HG03460 (cell line): ENCODE data around the gene HDAC4.

Experiments
- ATAC-seq: cut with Tn5 transposase; IDR thresholded peaks from one replicate; pipeline ENCODE4 v1.9.1; 2021; ENCODE audit not compliant: unreplicated experiment

The HDAC4 gene

DNA sequence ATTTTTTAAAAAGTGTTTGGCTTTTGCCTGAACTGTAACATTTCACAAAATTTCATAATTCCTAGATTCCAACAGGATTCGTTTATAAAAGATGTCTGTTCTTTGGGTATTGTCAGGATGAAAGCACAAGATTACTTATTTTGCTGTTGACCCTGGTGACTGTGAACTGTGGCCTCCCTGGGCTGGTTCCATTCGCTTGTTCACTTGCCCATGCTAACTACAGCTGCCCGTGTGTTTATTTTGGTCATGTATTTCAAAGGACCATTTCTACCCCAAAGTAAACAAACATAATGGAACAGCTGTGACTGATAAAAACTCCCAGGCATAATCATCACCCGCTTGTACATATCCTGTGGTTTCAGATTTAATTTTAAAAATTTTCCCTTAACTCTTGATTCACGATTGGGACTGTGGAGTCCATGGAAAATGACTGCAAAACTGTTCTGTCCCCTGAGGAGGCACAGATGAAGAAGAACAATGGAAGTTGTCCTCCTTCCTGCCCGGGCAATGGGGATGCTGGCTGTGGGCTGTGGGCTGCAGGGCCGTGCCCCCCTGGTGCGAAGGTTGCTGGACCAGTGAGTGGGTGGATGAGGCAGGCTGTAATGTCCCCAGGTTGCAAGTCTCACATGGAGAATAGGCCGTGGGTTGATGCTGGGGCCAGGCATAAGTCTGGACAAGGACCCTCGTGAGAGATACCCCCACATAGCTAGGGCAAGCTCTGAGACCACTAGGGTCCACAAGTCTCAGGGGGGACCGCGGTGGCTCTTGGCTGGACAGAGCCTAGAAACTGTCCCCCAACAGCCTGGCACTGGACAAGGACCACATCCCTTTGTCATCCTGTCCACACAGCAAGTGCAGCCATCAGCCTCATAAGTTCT lies 28.9 kb upstream of the HDAC4 start:
- no peak for ATAC-seq

GRCh38 chr2:239425631-239426030 lies 24.8 kb upstream of the HDAC4 start:
- ATAC-seq = no peak

- no peak for ATAC-seq
Observed at GRCh38 chr2:239424337-239425045, 23.7 kb upstream of the HDAC4 start.

DNA sequence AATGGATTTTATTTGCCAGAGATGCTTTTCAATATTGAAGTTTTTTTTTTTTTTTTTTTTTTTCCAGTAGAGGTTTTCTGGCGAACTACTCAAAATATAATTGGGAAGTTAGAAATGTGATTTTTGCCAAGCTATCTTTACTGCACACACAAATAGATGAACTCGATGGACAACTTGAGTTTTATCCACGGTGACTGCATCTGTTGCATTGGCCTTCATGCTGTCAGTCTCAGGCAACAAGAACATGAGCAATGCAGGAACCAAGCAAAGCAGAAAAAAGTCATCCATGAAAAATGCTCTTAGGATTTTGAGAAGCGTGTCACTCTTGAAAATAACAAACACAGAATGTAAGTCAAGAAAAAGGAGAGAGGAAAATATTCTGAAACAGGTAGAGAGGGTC lies 22.7 kb upstream of the HDAC4 start:
- no peak for ATAC-seq

GRCh38 chr2:239421851-239422250 lies 21.0 kb upstream of the HDAC4 start:
- no peak for ATAC-seq

- ATAC-seq = no peak
Observed at GRCh38 chr2:239420082-239420481, 19.3 kb upstream of the HDAC4 start.

DNA sequence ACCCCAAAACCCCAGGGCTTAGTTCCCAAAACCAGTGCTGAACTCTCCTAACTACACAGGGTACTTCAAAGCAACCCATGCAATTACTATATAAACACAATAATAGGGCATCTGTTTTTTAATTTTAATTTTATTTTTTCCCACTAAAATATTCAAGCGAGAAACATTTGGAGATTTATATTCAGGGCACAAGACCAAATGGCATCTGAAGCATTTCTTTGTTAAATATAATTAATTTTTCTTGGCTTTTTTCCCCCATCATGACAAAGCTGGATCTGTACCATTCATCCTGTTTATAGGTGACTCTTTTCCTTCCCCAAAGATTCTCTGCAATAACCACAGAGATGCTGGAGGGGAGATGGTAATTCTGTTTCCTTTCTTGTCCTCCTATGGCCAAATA lies 18.1 kb upstream of the HDAC4 start:
- ATAC-seq = no peak

DNA sequence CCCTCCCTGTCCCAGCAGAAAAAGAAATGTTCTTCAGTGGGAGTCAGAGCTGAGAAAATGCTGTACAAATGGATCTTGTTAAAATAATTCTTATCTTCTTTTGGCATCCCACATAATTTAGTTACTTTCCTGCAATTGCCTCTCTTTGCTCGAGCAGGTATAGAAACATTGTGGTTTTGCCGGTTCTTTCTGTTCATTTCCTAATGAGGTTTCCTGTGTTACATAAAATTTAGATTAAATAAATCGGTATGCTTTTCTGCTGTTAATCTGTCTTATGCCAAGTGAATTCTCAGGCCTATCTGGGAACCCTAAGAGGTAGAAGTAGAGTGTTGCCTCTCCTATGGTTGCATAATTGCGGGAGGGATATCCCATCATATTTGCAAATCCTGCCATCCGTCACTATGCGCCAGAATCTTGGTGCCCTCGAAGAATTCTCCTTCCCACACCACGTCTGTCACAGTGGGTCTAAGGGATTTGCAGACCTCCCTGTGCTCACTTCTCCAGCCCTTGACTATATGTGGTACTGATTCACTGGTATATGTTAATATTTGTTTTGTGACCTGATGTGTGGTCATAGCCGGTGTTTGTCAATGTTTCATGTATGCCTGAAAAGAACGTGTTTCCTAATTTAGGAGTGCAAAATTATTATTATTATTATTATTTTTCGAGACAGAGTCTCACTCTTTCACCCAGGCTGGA lies 12.2 kb upstream of the HDAC4 start:
- no peak for ATAC-seq

DNA sequence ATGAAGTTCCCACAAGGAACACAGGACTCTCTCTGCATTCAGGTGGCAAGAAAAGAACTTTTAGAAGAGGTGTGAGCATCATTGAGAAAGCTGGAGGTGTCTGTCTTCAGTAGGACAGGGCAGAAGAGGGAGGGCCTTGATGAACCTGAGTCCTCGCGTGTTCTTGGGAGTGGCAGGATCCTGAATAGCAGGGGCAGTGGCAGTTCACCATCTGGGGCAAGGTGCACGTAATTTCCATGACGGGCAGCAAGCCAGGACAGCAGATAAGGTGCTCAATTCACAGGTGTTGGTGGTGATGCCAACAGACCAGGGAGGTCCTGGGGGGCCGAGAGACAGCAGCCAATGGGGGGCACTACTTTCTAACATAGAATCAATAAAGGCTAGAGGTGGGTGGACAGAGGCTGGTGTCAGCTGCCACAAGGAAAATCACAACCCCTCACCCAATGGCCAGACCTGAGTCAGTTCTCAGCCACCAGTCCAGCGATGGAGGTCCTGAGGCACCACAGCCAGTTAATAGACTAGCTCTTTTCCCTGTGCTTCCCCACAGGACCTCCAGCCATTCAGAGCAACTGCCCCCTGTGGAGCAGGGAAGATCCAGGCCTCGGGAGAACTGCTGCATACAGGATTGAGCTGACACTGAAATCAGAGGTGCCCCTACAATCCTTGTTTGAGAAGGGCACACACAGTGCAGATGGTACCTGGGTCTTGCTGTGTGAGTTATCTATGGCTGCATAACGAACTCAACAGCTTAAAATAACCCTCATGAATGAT lies 10.9 kb upstream of the HDAC4 start:
- ATAC-seq = no peak

DNA sequence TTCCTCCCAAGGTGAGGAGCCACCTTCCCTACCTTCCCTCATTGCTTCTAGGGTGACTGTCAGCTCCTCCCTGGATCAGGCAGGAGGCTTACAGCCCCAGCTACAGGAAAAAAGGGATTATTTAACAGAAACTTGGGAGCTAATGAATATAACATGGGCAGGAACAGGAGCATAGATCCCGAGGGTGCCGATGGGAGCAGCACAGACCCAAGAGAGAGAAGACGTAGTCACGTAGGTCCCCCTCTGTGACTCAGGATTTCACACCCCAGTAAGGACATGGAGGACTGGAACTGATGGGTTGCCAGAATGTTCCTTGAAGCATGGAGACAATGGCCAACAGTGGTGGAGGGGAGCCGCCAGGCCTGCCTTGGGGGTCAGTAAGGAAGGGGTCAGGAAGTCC lies 10.3 kb upstream of the HDAC4 start:
- ATAC-seq = no peak

- no peak for ATAC-seq
Observed at GRCh38 chr2:239409976-239410375, 9.2 kb upstream of the HDAC4 start.

DNA sequence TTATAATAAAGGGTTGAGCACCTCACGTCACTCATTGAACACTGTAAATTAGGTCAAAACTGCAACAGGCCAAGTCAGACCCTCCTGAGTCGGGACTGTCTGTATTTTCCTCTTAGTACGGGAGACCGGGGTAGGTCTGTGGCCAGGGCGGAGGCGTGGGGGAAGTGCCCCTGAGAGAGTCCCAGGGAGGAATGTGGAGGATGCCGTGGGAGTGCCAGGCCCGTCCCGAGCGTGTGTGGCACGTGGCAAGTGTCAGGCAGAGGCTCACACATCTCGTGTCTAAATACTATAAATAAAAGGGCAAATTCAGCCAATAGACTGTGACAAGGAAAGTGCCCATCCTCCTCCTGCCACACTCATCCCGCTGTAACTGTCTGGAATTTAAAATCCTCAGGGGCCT lies 6.3 kb upstream of the HDAC4 start:
- no peak for ATAC-seq

- ATAC-seq = no peak
Observed at GRCh38 chr2:239406316-239406995, 5.6 kb upstream of the HDAC4 start.

- no peak for ATAC-seq
Observed at GRCh38 chr2:239405071-239405470, 4.3 kb upstream of the HDAC4 start.

- no peak for ATAC-seq
Observed at GRCh38 chr2:239402666-239403065, 1.8 kb upstream of the HDAC4 start.

DNA sequence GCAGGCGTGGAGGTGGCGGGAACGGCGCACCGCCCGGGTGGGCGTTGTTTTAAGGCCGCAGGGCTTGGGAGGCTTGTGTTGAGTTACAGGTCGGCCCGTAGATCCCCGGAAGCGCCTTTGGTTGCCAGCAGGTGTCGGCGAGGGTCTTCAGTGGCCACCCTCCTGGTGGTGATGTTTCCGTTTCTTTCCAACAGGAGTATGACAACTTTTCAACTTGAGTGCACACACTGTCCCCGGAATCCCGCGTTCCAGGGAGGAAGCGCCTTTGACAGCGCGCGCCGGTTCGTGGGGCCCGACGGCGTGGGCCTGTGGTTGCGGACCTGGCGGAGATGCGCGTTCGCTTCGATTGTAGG lies 1.0 kb upstream of the HDAC4 start:
- ATAC-seq = peak; percentile 7

- ATAC-seq = peak; percentile 87
Observed at GRCh38 chr2:239401067-239401880, 454 bp upstream of the HDAC4 start.

DNA sequence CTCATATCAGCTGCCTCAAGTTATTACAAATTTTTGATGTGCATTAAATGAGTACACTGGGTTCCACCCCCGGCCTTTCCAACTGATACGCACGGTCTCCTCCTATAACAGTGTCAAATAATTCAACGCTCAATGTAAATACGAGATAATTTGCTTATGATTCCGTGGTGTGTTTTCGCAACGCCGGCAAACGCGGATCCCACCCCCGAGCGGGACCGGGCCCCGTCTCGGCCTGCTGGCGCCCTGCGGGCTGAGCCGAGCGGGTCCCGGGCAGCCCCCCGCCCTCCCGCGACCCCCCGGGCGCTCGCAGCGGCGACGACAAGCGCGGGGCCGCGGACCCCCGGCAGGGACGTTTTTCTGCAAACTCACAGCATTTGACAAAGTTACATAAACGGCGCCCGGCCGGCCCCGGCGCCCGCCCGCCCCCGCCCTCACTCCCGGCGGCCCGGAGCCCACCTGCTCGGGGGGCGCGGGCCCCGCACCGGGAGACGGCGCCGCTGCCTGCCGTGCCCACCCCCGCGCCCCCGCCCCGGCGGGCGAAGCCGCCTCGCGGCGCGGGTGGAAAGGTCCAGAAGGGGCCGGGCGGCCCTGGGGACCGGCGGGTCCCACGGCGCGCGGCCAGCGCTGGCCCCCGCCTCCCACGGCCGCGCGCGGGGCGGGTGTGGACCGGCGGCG lies 762 bp downstream of the HDAC4 start:
- no peak for ATAC-seq

DNA sequence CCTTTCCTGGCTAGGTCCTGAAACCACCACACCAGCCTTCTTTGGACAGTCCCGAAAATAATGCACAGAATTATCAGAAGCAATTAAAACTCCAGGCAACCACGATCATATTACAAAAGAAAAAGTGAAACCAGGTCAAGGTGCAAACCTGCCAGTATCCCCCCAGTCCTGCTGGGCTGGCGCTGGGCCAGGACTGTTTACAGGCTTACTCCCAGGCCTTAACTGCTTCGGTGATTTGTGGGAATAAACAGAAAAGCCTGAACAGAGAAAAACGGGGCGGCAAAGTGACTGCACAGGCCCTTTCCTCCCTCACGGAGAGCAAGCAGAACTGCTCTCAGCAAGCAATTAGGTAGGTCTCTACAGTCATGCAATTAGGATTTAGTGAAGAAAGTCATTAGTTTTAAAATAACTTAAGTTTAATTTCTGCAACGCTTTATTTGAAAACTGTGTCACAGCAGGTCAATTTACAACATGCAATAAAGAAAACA lies 1.3 kb downstream of the HDAC4 start:
- no peak for ATAC-seq
